T-helper 1 cell (primary cell): ENCODE measurements around the gene CDK15.
"Not testable (repeated sequence)": the region's sequence is repeated elsewhere in the genome, so short reads cannot be mapped to it uniquely, and the experiment has no call there.

ENCODE experiments used
- DNase-seq, 5 donors: peaks; one replicate each; pipeline ENCODE4 v3.0.0-alpha.2; 2012 to 2020
- total RNA-seq, 4 donors: gene quantifications; one replicate each; lab custom pipeline; 2026; lab: John Stamatoyannopoulos, UW

Gene CDK15
- total RNA-seq: 0 reads per million in 4 donors

DNA sequence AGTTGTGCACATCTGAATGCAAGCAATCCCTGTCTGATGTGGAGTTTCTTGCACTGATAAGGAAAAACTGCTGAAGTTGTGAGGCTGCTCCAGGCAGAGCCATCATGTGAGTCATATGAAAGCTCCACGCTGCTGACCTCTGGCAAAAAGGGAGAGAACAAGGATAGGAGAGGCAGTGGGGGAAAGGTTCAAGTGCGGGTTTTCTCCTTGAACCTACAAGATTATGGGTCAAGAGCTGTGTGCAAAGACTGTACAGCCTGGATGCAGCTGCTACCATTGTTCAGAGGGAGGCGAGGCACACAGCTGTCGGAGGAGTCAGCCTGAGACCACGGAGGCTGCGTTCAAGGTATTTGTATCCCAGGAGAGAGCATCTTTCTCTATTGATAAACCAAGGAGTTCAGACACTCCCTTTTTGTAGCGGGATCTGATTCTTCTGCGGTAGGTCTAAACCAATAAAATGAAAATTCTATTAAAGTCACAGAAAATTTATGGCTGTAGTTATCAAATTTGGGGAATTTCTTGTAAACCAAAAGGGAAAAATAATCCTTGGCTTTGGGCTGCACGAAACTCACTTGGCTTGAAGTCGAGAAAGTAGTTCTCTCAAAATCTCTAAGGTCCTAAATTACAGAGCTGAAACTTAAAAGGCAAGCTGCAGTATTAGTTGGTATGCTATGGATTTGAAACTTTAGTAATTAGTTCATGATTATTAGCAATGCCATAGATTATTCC, at the start of gene CDK15:
CDK15 (plus strand) TSS at position 96 of the 729 bp plus-strand sequence; CDS start at position 224, 128 bp downstream.
- DNase-seq: no peak

DNA sequence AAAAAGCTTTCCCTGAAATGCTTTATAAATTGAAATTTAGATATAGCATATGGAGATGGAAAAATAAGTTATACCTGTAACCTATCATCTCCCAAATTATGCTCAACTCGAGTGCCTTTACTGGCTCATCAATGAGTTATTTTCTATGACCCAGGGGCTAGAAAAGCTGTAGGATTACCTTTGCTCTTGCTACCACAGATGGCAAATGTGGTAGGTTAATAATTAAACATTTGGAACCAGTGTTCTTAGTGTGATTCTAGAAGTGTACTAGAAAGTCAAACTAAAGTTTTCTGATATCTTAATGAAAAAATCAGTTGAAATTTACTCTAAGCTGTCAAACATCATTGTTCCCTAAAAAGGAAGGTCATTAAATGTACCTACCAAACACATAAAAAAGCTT, 48.1 kb upstream of the CDK15 start:
- DNase-seq: no peak

- no peak for DNase-seq
Measured at GRCh38 chr2:201758873-201759272, 47.5 kb upstream of the CDK15 start.

- DNase-seq: no peak
Measured at GRCh38 chr2:201759567-201759966, 46.8 kb upstream of the CDK15 start.

- DNase-seq: no peak
Measured at GRCh38 chr2:201761101-201761500, 45.2 kb upstream of the CDK15 start.

DNA sequence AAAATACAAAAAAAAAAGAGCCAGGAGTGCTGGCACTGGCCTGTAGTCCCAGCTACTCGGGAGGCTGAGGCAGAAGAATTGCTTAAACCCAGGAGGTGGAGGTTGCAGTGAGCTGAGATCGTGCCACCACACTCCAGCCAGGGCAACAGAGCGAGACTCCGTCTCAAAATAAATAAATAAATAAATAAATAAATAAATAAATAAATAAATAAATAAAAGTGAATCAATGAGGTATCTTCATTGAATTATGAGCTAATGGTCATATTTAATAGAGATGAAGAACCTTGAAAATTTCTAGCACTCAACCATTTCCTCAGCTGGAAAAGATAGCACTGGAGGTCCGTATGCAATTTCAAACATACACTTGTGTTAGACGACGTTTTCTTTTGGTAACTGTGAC, 41.9 kb upstream of the CDK15 start:
- not testable (repeated sequence) for DNase-seq

DNA sequence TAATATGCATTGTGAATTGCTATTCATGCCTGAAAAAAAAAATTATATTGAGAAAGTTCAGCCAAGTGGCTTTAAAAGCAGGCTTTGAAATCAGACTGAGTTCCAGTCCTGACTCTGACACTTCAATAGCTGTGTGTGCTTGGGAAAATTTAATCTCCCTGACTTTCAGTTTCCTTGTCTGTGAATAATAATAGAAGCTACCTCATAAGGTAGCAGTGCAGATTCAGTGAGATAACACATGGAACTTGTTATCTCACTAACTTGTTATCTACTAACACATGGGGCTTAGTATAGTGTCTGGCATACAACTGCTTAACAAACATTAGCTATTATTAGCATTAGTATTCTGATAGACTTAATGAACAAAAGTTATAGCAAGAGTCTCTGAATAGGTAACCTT, 40.5 kb upstream of the CDK15 start:
- DNase-seq: no peak

- DNase-seq: no peak
Measured at GRCh38 chr2:201768918-201769317, 37.4 kb upstream of the CDK15 start.

DNA sequence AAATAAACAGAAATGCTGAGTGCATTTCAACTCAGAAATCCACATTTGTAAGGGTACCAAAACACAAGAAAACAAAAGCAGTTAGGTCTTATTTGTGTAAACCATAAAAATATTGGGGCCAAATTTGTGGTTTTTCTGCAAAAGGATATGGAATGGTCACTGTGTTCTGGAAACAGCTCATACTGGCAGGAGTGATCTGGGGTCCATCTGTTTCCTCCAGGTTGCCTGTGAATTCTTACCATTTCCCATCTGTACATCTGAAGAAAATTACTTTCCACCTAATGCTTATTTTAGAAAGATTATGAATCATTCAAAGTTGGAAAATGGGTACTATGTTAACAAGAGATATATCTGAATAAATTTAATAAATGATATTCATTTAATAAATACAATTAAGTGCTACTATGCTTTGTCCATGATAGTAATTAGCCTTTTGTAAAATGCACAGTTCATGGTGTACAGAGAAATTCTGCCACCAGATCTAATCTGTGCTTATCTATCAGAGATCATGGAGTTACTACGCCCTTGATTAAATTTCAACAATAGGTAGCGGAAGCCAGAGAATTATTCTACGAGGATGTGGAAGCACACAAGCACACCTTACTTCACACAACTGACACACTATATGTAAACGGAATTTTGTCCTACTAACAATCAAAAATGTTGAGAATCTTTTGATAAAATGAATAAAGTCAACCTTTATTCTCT, 36.5 kb upstream of the CDK15 start:
- DNase-seq: no peak

GRCh38 chr2:201773990-201774389, 32.3 kb upstream of the CDK15 start:
- no peak for DNase-seq

GRCh38 chr2:201774546-201774945, 31.8 kb upstream of the CDK15 start:
- no peak for DNase-seq

- DNase-seq: no peak
Measured at GRCh38 chr2:201775326-201775725, 31.0 kb upstream of the CDK15 start.

DNA sequence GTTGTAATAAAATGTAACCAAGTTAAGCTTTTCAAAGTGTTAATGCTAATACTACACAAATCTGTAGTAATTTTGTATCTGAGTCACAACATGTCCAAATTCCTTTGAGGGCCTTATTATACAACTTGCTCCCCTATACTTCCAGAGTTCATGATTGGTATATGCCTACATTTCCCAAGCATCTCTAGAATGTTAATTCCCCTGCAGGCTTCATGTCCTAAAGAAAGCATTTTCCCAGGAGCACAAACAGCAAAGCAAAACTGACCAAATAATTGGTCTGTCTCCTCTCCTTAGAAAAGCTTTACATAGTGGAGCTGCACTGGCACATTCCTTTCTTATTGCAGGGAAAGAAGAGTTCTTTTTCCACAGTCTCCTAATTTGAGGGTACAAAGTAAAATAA, 29.3 kb upstream of the CDK15 start:
- DNase-seq: no peak

DNA sequence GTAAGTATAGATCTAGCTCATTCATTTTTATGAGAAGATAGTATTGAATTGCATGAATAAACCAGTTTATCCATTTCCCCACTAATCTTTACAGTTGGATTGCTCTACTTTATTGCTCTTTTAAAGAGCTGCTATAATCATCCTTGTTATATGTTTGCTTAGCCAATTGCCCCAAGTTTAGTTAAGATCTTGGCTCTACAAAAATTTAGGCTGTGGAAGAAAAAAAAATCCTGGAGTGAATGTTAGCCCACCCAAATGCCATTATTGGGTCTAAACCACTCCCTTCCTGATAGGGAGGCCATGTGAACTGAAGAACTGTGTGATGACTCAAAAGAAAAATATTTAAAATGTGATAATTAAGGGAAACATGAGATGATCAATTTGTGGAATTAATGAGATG, 28.5 kb upstream of the CDK15 start:
- DNase-seq: no peak

- no peak for DNase-seq
Measured at GRCh38 chr2:201779901-201780673, 26.2 kb upstream of the CDK15 start.

DNA sequence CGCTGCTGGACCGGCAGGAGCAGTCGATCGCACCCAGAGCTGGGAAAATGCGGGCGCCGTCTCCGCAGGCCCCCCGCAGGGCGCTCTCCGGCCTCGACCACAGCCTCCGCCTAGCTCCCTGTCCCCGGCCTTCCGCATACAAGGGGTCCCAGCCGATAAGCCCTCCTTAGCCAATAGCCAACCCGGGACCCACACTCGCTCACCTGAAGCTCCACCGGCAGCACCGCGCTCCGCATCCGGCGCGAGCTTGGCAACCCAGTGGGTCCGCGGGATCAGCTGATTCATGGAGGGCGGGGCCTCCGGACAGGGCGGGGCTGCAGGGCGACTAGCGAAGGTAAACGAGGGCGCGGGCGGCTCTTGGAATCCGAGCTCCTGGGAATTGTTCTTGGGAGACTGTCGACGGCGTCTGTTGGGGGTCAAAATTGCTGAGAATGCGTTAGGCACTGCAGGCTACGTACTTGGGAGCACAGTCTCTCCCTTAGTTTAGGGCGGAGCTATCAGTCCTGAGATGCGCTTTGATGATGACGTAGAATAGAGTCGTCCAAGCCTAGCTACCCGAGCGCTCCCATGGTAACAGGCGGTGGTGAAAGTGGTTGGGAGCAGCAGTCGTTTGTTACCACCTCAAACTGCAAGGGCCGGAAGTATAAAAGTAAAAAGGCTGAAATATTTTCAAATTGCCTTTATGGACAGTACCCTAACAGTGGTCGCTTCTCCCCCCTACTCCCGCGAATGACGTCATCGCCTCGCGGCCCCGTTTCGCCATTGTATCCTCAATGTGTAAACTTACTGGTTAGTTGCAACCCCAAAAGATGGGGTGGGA, 25.5 kb upstream of the CDK15 start, which contains the start of gene ALS2:
ALS2 (minus strand) TSS at position 260 of the 820 bp plus-strand sequence. CDS start 12,048 bp downstream, outside the sequence.
- peak; percentile 81 to 92 (median 89) for DNase-seq

DNA sequence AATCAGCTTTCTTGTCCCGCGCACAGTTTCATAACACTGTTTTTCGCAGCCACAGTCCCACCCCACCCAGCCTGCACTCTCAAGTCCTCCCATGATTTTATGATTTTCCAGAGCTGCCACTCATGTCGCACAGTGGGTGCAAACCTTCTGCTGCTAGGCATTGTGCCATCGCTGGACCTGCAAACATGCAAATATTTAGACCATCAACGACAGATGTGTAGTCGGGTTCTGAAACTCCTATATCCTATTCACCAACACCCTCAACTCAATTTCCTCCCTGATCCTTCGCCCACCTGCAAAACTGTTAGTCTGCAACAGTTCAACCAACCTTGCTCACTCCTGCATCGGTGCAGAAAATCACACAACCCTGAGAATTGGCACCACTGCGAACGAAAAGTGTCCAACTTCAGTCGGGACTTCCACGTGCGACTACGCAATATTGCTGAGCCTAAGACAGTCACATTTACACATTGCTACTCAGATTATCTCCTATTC, 24.7 kb upstream of the CDK15 start:
- peak in 2 of 5 donors; percentile 2 to 8 for DNase-seq

GRCh38 chr2:201784563-201784962, 21.8 kb upstream of the CDK15 start:
- no peak for DNase-seq

DNA sequence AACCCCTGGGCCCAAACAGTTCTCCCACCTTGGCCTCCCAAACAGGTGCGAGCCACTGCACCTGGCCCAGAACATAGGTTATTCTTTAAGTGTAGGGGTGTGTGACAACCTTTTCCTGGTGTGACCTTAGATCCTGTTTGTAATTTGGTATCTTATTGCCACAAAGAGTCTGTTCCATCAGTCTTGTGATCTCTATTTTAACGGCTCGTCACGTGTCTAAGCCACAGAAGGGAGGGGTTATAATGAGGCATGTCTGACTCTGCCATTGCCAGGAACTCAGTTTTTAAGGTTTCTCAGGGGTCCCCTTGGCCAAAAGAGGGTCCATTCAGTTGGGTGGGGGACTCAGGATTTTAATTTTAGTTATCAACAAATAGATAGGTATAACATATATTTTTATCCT, 21.2 kb upstream of the CDK15 start:
- no peak for DNase-seq

GRCh38 chr2:201786471-201786870, 19.9 kb upstream of the CDK15 start:
- DNase-seq: no peak

DNA sequence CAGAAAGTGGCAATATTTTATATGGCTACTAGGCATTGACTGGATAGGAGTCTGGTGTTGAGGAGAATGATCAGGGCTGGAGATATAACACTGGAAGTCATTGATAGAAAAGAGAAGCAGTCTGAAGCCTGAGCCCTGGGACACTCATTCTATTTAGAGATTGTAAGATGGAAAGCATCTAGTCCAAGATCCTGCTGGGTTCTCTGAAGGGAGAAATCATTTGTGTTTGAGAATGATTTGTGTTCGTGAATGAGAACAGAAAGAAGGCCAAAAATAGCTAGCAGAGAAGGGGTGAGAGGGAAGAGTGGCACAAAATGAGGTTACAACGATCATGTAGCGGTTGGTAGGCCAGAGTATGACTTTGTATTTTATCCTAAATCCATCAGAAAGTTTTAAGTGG, 18.0 kb upstream of the CDK15 start:
- DNase-seq: no peak

DNA sequence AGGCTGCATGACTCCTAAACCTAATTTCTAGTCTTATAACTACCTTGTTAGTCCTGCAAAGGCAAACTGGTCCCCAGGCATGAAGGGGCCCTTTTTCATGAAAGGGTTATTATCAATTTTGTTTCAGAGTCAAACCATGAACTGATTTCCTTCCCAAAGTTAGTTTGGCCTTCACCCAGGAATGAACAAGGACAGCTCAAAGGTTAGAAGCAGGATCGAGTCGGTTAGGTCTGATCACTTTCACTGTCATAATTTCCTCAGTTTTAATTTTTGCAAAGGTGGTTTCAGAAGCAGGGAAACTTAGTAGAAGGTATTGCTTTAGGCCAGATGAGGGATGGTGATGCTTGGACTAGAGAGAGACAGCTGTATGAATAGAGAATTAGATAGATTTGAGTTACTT, 16.9 kb upstream of the CDK15 start:
- no peak for DNase-seq
